Measurements from ENCODE around the gene APLP2. TPM values are rescaled to one million over a fixed set of nuclear protein-coding genes. Genes with fewer than 3 reads are reported as not detected.

APLP2 gene
- total RNA-seq, 3 donors from 2014 or later (not counting 1 experiment from before 2014, with no cell fraction given): 99.8 to 119 (median 116) TPM

DNA sequence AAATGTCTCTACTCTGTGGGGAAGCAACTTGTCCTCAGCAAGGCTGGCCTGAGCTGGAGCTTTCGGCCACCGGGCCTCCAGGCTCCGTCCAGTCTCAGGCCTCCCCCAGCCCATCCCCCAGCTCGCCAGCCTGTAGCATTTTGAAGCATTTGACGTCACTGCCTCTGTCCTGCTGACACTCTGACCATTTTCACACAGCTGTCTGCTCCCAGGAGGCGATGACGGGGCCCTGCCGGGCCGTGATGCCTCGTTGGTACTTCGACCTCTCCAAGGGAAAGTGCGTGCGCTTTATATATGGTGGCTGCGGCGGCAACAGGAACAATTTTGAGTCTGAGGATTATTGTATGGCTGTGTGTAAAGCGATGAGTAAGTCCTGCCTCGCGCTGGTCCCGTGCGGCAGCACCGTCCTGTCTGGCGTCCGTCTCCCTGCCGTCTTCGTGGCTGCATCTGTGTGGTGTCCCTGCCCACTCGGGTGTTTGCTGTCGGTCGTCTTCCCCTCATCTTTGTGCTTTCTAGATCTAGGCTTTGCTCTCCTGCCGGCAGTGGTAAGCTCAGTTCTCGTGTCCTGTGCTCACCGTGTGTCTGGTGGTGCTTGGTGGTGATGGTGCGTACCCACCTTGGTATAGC is 53.8 kb downstream of the APLP2 start:
- Mint-ChIP-seq H3K9me3 (no peaks in the 10 kb centered on the region), H3K27ac (peak overlapping the region in 1 of 2 donors; percentile 29), H3K36me3 (peaks cover 21% of the 10 kb centered on the region), H3K4me3 (no peak overlapping the region), H3K4me1 (peaks cover 49 to 54% of the 10 kb centered on the region in 2 donors), H3K27me3 (ENCODE audit: low read depth in 2 of 2) (no peaks in the 10 kb centered on the region)
- ATAC-seq (no peak), DNase-seq (no peak)
- H3K27ac ChIP-seq (ENCODE audit: low read length): peak overlapping the region; percentile 21
- TF ChIP-seq, protein P1, sequence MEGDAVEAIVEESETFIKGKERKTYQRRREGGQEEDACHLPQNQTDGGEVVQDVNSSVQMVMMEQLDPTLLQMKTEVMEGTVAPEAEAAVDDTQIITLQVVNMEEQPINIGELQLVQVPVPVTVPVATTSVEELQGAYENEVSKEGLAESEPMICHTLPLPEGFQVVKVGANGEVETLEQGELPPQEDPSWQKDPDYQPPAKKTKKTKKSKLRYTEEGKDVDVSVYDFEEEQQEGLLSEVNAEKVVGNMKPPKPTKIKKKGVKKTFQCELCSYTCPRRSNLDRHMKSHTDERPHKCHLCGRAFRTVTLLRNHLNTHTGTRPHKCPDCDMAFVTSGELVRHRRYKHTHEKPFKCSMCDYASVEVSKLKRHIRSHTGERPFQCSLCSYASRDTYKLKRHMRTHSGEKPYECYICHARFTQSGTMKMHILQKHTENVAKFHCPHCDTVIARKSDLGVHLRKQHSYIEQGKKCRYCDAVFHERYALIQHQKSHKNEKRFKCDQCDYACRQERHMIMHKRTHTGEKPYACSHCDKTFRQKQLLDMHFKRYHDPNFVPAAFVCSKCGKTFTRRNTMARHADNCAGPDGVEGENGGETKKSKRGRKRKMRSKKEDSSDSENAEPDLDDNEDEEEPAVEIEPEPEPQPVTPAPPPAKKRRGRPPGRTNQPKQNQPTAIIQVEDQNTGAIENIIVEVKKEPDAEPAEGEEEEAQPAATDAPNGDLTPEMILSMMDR (IDR thresholded peaks at IDR 0.05): no peak
- peaks cover 16% of the 10 kb centered on the region for H3K4me1 ChIP-seq (ENCODE audit: control insufficient read depth, insufficient read depth, low read length)
- no peak overlapping the region for H3K4me3 ChIP-seq (ENCODE audit: low read length)
- WGBS (ENCODE audit: insufficient coverage): 98% methylated on average over 32 of the region's 32 CpGs
- intact Hi-C loops (cut with micrococcal nuclease): no loop called here
- H3K9me3 ChIP-seq (ENCODE audit: control insufficient read depth, insufficient read depth, low read length): no peaks in the 10 kb centered on the region
- peaks cover 29% of the 10 kb centered on the region for H3K36me3 ChIP-seq (ENCODE audit: control insufficient read depth, insufficient read depth, low read length)
- H3K27me3 ChIP-seq (ENCODE audit: control insufficient read depth, insufficient read depth, low read length): no peaks in the 10 kb centered on the region

DNA sequence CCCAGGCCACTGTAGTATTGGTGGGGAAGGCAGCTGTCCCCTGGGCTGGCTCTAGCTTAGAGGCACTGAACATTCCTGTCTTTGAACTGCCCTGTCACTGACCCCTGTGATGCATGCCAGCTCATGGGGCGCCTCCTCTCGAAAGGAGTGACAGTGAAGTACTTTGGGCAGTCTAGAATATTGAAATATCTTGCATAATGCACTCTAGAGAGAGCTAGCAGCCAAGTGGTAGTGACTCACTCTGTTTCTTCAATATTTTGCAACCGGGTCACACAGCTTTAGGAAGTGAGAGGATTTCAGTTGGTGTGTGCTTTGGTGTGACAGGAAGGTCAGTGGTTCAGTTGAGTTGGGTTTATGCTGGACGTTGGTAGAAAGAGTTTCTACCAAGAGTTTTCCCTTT is 54.4 kb downstream of the APLP2 start:
- WGBS (ENCODE audit: insufficient coverage): 64% methylated on average over 3 of the region's 4 CpGs
- no peak overlapping the region for H3K4me3 ChIP-seq (ENCODE audit: low read length)
- H3K27ac Mint-ChIP-seq: peak overlapping the region in 1 of 2 donors; percentile 29
- DNase-seq (peak in 1 of 2 donors; percentile 13), ATAC-seq (peak; percentile 32 to 74 (median 34))
- peaks cover 44 to 48% of the 10 kb centered on the region in 2 donors for H3K4me1 Mint-ChIP-seq
- H3K4me1 ChIP-seq (ENCODE audit: control insufficient read depth, insufficient read depth, low read length): peaks cover 10% of the 10 kb centered on the region
- no peaks in the 10 kb centered on the region for H3K9me3 Mint-ChIP-seq
- H3K36me3 ChIP-seq (ENCODE audit: control insufficient read depth, insufficient read depth, low read length): peaks cover 34% of the 10 kb centered on the region
- no peaks in the 10 kb centered on the region for H3K27me3 ChIP-seq (ENCODE audit: control insufficient read depth, insufficient read depth, low read length)
- no peak overlapping the region for H3K4me3 Mint-ChIP-seq
- intact Hi-C loops (cut with micrococcal nuclease): no loop called here
- H3K36me3 Mint-ChIP-seq: peaks cover 22% of the 10 kb centered on the region
- H3K27me3 Mint-ChIP-seq (ENCODE audit: low read depth in 2 of 2): no peaks in the 10 kb centered on the region
- H3K27ac ChIP-seq (ENCODE audit: low read length): peak overlapping the region; percentile 21
- no peaks in the 10 kb centered on the region for H3K9me3 ChIP-seq (ENCODE audit: control insufficient read depth, insufficient read depth, low read length)
- TF ChIP-seq, protein P1 (IDR thresholded peaks at IDR 0.05): no peak

DNA sequence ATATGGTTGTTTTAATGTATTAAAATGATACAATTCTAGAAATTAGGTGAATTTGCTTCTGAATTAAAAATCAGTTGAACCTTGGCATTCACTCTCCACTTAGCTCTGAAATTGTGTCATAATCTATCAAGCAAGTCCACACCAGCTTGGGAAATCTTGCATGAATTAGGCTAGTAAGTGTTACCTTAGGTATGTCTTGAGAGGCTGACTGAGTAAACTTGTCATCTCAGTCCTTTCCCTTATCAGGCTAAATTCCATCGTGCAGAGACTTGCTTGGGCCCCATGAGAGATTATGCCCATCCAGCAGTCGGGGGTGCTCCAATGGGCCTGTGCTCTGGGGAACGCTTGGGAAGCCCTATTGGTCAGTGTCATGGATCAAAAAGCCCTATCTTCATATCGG is 55.9 kb downstream of the APLP2 start:
- intact Hi-C loops (cut with micrococcal nuclease): loop anchor here (5.0 kb wide), 1 partner anchor 123 kb away; the partner anchor contains the start of gene PRDM10
- H3K27me3 ChIP-seq (ENCODE audit: control insufficient read depth, insufficient read depth, low read length): no peaks in the 10 kb centered on the region
- Mint-ChIP-seq H3K9me3 (no peaks in the 10 kb centered on the region), H3K27me3 (ENCODE audit: low read depth in 2 of 2) (no peaks in the 10 kb centered on the region), H3K36me3 (peaks cover 31% of the 10 kb centered on the region), H3K27ac (no peak overlapping the region), H3K4me3 (no peak overlapping the region), H3K4me1 (peaks cover 29 to 33% of the 10 kb centered on the region in 2 donors)
- no peak for ATAC-seq
- H3K4me1 ChIP-seq (ENCODE audit: control insufficient read depth, insufficient read depth, low read length): peaks cover 7% of the 10 kb centered on the region
- peaks cover 47% of the 10 kb centered on the region for H3K36me3 ChIP-seq (ENCODE audit: control insufficient read depth, insufficient read depth, low read length)
- TF ChIP-seq, protein P1 (IDR thresholded peaks at IDR 0.05): no peak
- no peak for DNase-seq
- no peaks in the 10 kb centered on the region for H3K9me3 ChIP-seq (ENCODE audit: control insufficient read depth, insufficient read depth, low read length)
- no peak overlapping the region for H3K27ac ChIP-seq (ENCODE audit: low read length)
- H3K4me3 ChIP-seq (ENCODE audit: low read length): no peak overlapping the region
- WGBS (ENCODE audit: insufficient coverage): 97% methylated on average over 4 of the region's 4 CpGs

Data from natural killer cell (primary cell).